M059J (cell line): ENCODE data around the gene CAMKK2. TPM values are rescaled to one million over a fixed set of nuclear protein-coding genes. Genes with fewer than 3 reads are reported as not detected.
A peak's percentile ranks its signal among the peaks of the same experiment; 100 is the strongest.
"Not testable (repeated sequence)": the region's sequence is repeated elsewhere in the genome, so short reads cannot be mapped to it uniquely, and the experiment has no call there.

ENCODE experiments used
- DNase-seq: peaks from one replicate; pipeline ENCODE4 v3.0.0-alpha.2; 2012; ENCODE audit warnings: low read depth
- total RNA-seq: library from RNA; depleted of rRNA; stranded (reverse); fragments of >200 nt; shearing (Covaris generic); gene quantifications from 2 replicates; pipeline ENCODE4 v1.2.3, GENCODE V29; 2014; rRNA removed

CAMKK2 gene
- 6.1 and 7.3 TPM in 2 replicates for total RNA-seq

- DNase-seq, result peak; percentile 71
Observed at GRCh38 chr12:121296618-121297434, at the start of gene CAMKK2. TSS of gene CAMKK2 (minus strand) at chr12:121296709. CDS start at chr12:121274526, 22,183 bp downstream.

- no peak for DNase-seq
Observed at GRCh38 chr12:121345151-121345815, 48.8 kb upstream of the CAMKK2 start.

- no peak for DNase-seq
Observed at GRCh38 chr12:121344506-121344905, 48.0 kb upstream of the CAMKK2 start.

- DNase-seq, result no peak
Observed at GRCh38 chr12:121337416-121337815, 40.9 kb upstream of the CAMKK2 start.

GRCh38 chr12:121334513-121335343 is 38.2 kb upstream of the CAMKK2 start:
- peak; percentile 65 for DNase-seq

GRCh38 chr12:121333747-121334146 is 37.2 kb upstream of the CAMKK2 start:
- DNase-seq, result no peak

GRCh38 chr12:121331248-121331647 is 34.7 kb upstream of the CAMKK2 start:
- no peak for DNase-seq

- DNase-seq, result no peak
Observed at GRCh38 chr12:121330692-121331091, 34.2 kb upstream of the CAMKK2 start.

GRCh38 chr12:121330195-121330594 is 33.7 kb upstream of the CAMKK2 start:
- no peak for DNase-seq

- DNase-seq, result no peak
Observed at GRCh38 chr12:121328620-121329019, 32.1 kb upstream of the CAMKK2 start.

GRCh38 chr12:121326996-121327674 is 30.6 kb upstream of the CAMKK2 start:
- no peak for DNase-seq

GRCh38 chr12:121325922-121326396 is 29.4 kb upstream of the CAMKK2 start:
- no peak for DNase-seq

GRCh38 chr12:121323908-121324307 is 27.4 kb upstream of the CAMKK2 start:
- DNase-seq, result no peak

- no peak for DNase-seq
Observed at GRCh38 chr12:121318121-121318520, 21.6 kb upstream of the CAMKK2 start.

GRCh38 chr12:121314431-121314830 is 17.9 kb upstream of the CAMKK2 start:
- no peak for DNase-seq

- not testable (repeated sequence) for DNase-seq
Observed at GRCh38 chr12:121310231-121310630, 13.7 kb upstream of the CAMKK2 start.

GRCh38 chr12:121307397-121307796 is 10.9 kb upstream of the CAMKK2 start:
- not testable (repeated sequence) for DNase-seq

GRCh38 chr12:121304306-121304705 is 7.8 kb upstream of the CAMKK2 start:
- DNase-seq, result no peak

- DNase-seq, result no peak
Observed at GRCh38 chr12:121301876-121302275, 5.4 kb upstream of the CAMKK2 start.

- no peak for DNase-seq
Observed at GRCh38 chr12:121300083-121300819, 3.7 kb upstream of the CAMKK2 start.

- DNase-seq, result no peak
Observed at GRCh38 chr12:121299662-121300061, 3.2 kb upstream of the CAMKK2 start.
